HG02588 (cell line): ENCODE data around the gene C20orf204.
A peak's percentile ranks its signal among the peaks of the same experiment; 100 is the strongest.

Experiments used
- ATAC-seq: cut with Tn5 transposase; IDR thresholded peaks from one replicate; pipeline ENCODE4 v1.9.1; 2021; ENCODE audit warnings: mild to moderate bottlenecking, moderate library complexity; ENCODE audit not compliant: unreplicated experiment

The C20orf204 gene

GRCh38 chr20:64070244-64070993 lies 34.4 kb downstream of the C20orf204 start:
- ATAC-seq: no peak

GRCh38 chr20:64071341-64072332 lies 35.7 kb downstream of the C20orf204 start:
- ATAC-seq: no peak

GRCh38 chr20:64072498-64073063 lies 36.6 kb downstream of the C20orf204 start:
- ATAC-seq: no peak

GRCh38 chr20:64073476-64074183 lies 37.6 kb downstream of the C20orf204 start:
- ATAC-seq: no peak

GRCh38 chr20:64074184-64074789 lies 38.3 kb downstream of the C20orf204 start:
- no peak for ATAC-seq

- ATAC-seq: no peak
Observed at GRCh38 chr20:64074963-64075362, 39.0 kb downstream of the C20orf204 start.

GRCh38 chr20:64075556-64075955 lies 39.6 kb downstream of the C20orf204 start:
- no peak for ATAC-seq

- ATAC-seq: no peak
Observed at GRCh38 chr20:64076061-64076997, 40.3 kb downstream of the C20orf204 start.

GRCh38 chr20:64077094-64077493 lies 41.1 kb downstream of the C20orf204 start:
- ATAC-seq: no peak

- no peak for ATAC-seq
Observed at GRCh38 chr20:64077541-64077875, 41.5 kb downstream of the C20orf204 start.

GRCh38 chr20:64077876-64078551 lies 42.0 kb downstream of the C20orf204 start:
- ATAC-seq: no peak

GRCh38 chr20:64078934-64079272 lies 42.9 kb downstream of the C20orf204 start:
- ATAC-seq: no peak

GRCh38 chr20:64079273-64080012 lies 43.5 kb downstream of the C20orf204 start, which contains the start of gene RGS19:
RGS19 (minus strand) TSS chr20:64079518; CDS start chr20:64076886, 2,632 bp downstream.
- ATAC-seq: peak; percentile 33

GRCh38 chr20:64080013-64080812 lies 44.2 kb downstream of the C20orf204 start, which contains the start of gene OPRL1:
OPRL1 (plus strand) TSS chr20:64080082; CDS start chr20:64092721, 12,639 bp downstream.
- no peak for ATAC-seq

GRCh38 chr20:64080813-64081623 lies 45.0 kb downstream of the C20orf204 start:
- ATAC-seq: no peak

GRCh38 chr20:64081624-64081964 lies 45.6 kb downstream of the C20orf204 start:
- no peak for ATAC-seq
